Vagina (tissue), 2 donors: ENCODE data around the gene STK11. TPM values are rescaled to one million over a fixed set of nuclear protein-coding genes. Genes with fewer than 3 reads are reported as not detected.
A peak's percentile ranks its signal among the peaks of the same experiment; 100 is the strongest.

ENCODE experiments used
- DNase-seq, 2 donors: peaks; one replicate each; pipeline ENCODE4 v3.0.0-alpha.2; 2017; ENCODE audit errors: extremely low spot score in 2 of 2
- H3K27ac ChIP-seq: fragments of 200-600 bp; sonication (generic); one replicate; pipeline ENCODE4 v1.5.1; 2019
- H3K27me3 ChIP-seq: fragments of 200-600 bp; sonication (generic); one replicate; pipeline ENCODE4 v1.5.1; 2019
- H3K36me3 ChIP-seq, 2 donors: fragments of 200-600 bp; sonication (generic); one replicate each; pipeline ENCODE4 v1.5.1; 2017 to 2019
- H3K4me1 ChIP-seq: fragments of 200-600 bp; sonication (generic); one replicate; pipeline ENCODE4 v1.5.1; 2019
- H3K4me3 ChIP-seq, 2 donors: fragments of 200-600 bp; sonication (generic); 1 replicate in 1 of 2; 2 replicates in 1 of 2; pipeline ENCODE4 v1.5.1; 2016 to 2019
- H3K9me3 ChIP-seq: fragments of 200-600 bp; sonication (generic); one replicate; pipeline ENCODE4 v1.5.1; 2019
- POLR2A ChIP-seq, 2 donors: fragments of 450-650 bp; IDR thresholded peaks; one replicate each; pipeline ENCODE4 v1.6.1; 2017; ENCODE audit warnings: antibody characterized with exemption in 2 of 2, mild to moderate bottlenecking in 2 of 2, moderate library complexity in 2 of 2
- POLR2AphosphoS5 ChIP-seq, 2 donors: sonication (generic); formaldehyde crosslinking; IDR thresholded peaks; one replicate each; pipeline ENCODE4 v1.9.0; 2017; ENCODE audit warnings: antibody characterized with exemption in 2 of 2, mild to moderate bottlenecking in 2 of 2, low read depth in 1 of 2; ENCODE audit not compliant: insufficient read depth in 1 of 2
- intact Hi-C: fragments of 100-400 bp; cut with DNase I; formaldehyde crosslinking; loops from one replicate; pipeline ENCODE4 v1.15.1; 2023
- total RNA-seq: library from RNA; depleted of rRNA; stranded (reverse); fragments of >200 nt; gene quantifications from one replicate; pipeline ENCODE4 v1.2.3, GENCODE V29; 2016
- TF ChIP-seq, protein P1 (sequence below), 3 experiments: fragments of 450-650 bp in 2 of 3; fragments of 200-600 bp in 1 of 3; sonication (generic) in 1 of 3; IDR thresholded peaks; one replicate each; pipeline ENCODE4 v1.5.1; 2017 to 2019; ENCODE audit warnings: antibody characterized with exemption in 3 of 3, mild to moderate bottlenecking in 2 of 3, moderate library complexity in 2 of 3

Gene STK11
- total RNA-seq, 1 donor from 2014 or later = 54.5 TPM

- H3K27ac ChIP-seq = peak overlapping the region; percentile 97
- peaks cover 54% of the 10 kb centered on the region for H3K4me1 ChIP-seq
These were observed 33.8 kb downstream of the STK11 start for GRCh38 chr19:1239420-1239795.

DNA sequence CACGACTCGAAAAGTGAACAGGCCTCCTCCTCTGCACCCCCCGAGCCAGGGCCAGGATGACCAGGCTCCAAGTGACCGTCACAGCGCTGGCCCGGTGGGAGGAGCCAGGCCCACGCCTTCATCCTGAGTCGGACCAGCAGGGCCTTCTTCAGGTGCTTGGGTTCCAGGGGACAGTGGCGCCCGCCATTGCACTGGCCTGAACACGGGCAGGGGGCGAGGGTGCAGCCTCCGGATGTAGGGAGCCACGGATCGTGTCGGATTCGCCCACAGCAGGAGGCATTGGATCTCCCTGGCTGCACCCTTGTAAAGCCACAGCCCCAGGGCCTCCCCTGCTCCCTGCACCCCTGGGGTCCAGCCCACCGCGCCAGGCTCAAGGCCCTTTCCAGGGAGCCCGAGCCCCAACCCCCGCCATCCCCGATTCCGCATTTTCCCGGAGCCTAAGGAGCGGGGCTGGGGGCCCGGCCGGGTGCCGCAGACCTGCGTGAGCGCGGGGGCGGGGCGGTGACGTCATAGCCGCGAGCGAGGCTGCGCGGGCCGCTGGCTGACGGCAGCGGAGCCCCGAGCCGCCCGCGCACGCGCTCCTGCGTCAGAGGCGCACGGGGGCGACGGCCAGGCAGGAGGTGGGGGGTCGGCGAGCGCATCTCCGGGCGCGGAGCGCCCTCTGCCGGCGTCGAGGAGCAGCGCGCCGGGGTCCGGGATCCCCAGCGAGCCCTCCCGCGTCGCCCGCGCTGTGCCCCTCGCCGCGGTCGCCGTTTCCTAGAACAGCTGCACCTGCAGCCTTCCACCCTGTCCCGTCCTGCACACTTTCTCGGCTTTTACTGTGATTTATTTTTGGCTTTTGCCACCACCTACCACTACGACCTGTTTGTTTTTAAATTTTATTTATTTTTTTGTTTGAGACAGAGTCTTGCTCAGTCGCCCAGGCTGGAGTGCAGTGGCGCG, 34.5 kb downstream of the STK11 start:
- Histone ChIP-seq H3K36me3 (no peaks in the 10 kb centered on the region), H3K27ac (peak overlapping the region; percentile 97), H3K4me3 (peak overlapping the region; percentile 30 to 70), H3K9me3 (no peaks in the 10 kb centered on the region), H3K4me1 (peaks cover 61% of the 10 kb centered on the region), H3K27me3 (no peaks in the 10 kb centered on the region)
- DNase-seq = no peak
- TF ChIP-seq POLR2AphosphoS5 (IDR thresholded peaks at IDR 0.05; ENCODE audit: insufficient read depth in 1 of 2, low read depth in 1 of 2) (peak in 1 of 2 donors; percentile 77), POLR2A (IDR thresholded peaks at IDR 0.05) (peak in 1 of 2 donors; percentile 48)
- TF ChIP-seq, protein P1, sequence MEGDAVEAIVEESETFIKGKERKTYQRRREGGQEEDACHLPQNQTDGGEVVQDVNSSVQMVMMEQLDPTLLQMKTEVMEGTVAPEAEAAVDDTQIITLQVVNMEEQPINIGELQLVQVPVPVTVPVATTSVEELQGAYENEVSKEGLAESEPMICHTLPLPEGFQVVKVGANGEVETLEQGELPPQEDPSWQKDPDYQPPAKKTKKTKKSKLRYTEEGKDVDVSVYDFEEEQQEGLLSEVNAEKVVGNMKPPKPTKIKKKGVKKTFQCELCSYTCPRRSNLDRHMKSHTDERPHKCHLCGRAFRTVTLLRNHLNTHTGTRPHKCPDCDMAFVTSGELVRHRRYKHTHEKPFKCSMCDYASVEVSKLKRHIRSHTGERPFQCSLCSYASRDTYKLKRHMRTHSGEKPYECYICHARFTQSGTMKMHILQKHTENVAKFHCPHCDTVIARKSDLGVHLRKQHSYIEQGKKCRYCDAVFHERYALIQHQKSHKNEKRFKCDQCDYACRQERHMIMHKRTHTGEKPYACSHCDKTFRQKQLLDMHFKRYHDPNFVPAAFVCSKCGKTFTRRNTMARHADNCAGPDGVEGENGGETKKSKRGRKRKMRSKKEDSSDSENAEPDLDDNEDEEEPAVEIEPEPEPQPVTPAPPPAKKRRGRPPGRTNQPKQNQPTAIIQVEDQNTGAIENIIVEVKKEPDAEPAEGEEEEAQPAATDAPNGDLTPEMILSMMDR (IDR thresholded peaks at IDR 0.05) = peak; percentile 90 to 96 (median 94)
- intact Hi-C loops = loop anchor here (5.0 to 10.0 kb wide), 2 partner anchors 128 to 315 kb away; partner anchors contain the start of gene ARID3A

More at GRCh38 chr19:1239420-1239795, 33.8 kb downstream of the STK11 start:
- intact Hi-C loops = no loop called here
- TF ChIP-seq POLR2A (IDR thresholded peaks at IDR 0.05) = no peak
- TF ChIP-seq, protein P1 (IDR thresholded peaks at IDR 0.05) = no peak
- no peak for TF ChIP-seq POLR2AphosphoS5 (IDR thresholded peaks at IDR 0.05; ENCODE audit: insufficient read depth in 1 of 2, low read depth in 1 of 2)
- Histone ChIP-seq H3K36me3 (no peaks in the 10 kb centered on the region), H3K9me3 (no peaks in the 10 kb centered on the region), H3K4me3 (no peak overlapping the region), H3K27me3 (no peaks in the 10 kb centered on the region)
- no peak for DNase-seq

DNA sequence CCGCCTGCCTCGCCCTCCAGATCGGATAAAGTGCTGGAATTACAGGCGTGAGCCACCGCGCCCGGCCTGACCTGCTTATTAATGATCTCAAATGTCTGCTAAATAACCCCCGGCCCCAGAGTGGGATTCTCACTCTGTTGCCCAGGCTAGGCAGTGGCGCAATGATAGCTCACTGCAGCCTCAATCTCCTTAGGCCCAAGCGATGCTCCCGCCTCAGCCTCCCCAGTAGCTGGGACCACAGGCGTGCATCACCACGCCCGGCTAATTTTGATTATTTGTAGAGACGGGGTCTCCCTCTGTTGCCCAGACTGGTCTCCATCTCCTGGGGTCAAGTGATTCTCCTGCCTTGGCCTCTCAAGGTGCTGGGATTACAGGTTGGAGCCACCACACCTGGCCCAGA, 35.3 kb downstream of the STK11 start:
- no peak for DNase-seq
- Histone ChIP-seq H3K27me3 (no peaks in the 10 kb centered on the region), H3K4me1 (peaks cover 69% of the 10 kb centered on the region), H3K36me3 (no peaks in the 10 kb centered on the region), H3K4me3 (peak overlapping the region in 1 of 2 donors; percentile 70), H3K9me3 (no peaks in the 10 kb centered on the region), H3K27ac (peak overlapping the region; percentile 97)
- no peak for TF ChIP-seq POLR2A (IDR thresholded peaks at IDR 0.05)
- TF ChIP-seq POLR2AphosphoS5 (IDR thresholded peaks at IDR 0.05; ENCODE audit: insufficient read depth in 1 of 2, low read depth in 1 of 2) = no peak
- TF ChIP-seq, protein P1 (IDR thresholded peaks at IDR 0.05) = no peak
- intact Hi-C loops = loop anchor here (5.0 to 10.0 kb wide), 2 partner anchors 129 to 316 kb away; partner anchors contain the start of gene ARID3A

GRCh38 chr19:1241417-1242095, 36.0 kb downstream of the STK11 start, which contains the start of gene ATP5F1D:
Gene ATP5F1D, plus strand, starts transcription at chr19:1241751. Its CDS starts 100 bp downstream, at chr19:1241851.
- DNase-seq = no peak
- intact Hi-C loops = loop anchor here (5.0 to 10.0 kb wide), 2 partner anchors 129 to 317 kb away; partner anchors contain the start of gene ARID3A
- peak within 1 kb of the TSS; percentile 70 to 90 for H3K4me3 ChIP-seq
- H3K36me3 ChIP-seq = no peaks in the 10 kb centered on the region
- TF ChIP-seq POLR2AphosphoS5 (IDR thresholded peaks at IDR 0.05; ENCODE audit: insufficient read depth in 1 of 2, low read depth in 1 of 2) = peak; percentile 81 to 93
- TF ChIP-seq, protein P1 (IDR thresholded peaks at IDR 0.05) = no peak
- TF ChIP-seq POLR2A (IDR thresholded peaks at IDR 0.05) = peak in 1 of 2 donors; percentile 81
- no peaks in the 10 kb centered on the region for H3K9me3 ChIP-seq
- H3K4me1 ChIP-seq = peaks cover 75% of the 10 kb centered on the region
- H3K27ac ChIP-seq = peak within 1 kb of the TSS; percentile 97
- no peaks in the 10 kb centered on the region for H3K27me3 ChIP-seq
